Upper lobe of right lung (tissue), 1 donor: ENCODE data around the gene GNL3. TPM values are rescaled to one million over a fixed set of nuclear protein-coding genes. Genes with fewer than 3 reads are reported as not detected.
A peak's percentile ranks its signal among the peaks of the same experiment; 100 is the strongest.

Experiments
- ATAC-seq: fragments of 200-7000 bp; cut with Tn5 transposase; one replicate; pipeline ENCODE4 v1.9.1; 2020; ENCODE audit warnings: mild to moderate bottlenecking, moderate library complexity
- DNase-seq: peaks from one replicate; pipeline ENCODE4 v3.0.0-alpha.2; 2020
- H3K27ac ChIP-seq: fragments of 200-600 bp; one replicate; pipeline ENCODE4 v1.8.0; 2022
- H3K27me3 ChIP-seq: fragments of 200-600 bp; one replicate; pipeline ENCODE4 v1.8.0; 2022; ENCODE audit warnings: mild to moderate bottlenecking
- H3K36me3 ChIP-seq: fragments of 200-600 bp; one replicate; pipeline ENCODE4 v1.8.0; 2022
- H3K4me1 ChIP-seq: fragments of 200-600 bp; one replicate; pipeline ENCODE4 v1.8.0; 2022
- H3K4me3 ChIP-seq: fragments of 200-600 bp; one replicate; pipeline ENCODE4 v1.8.0; 2022; ENCODE audit warnings: mild to moderate bottlenecking
- H3K9me3 ChIP-seq: fragments of 200-600 bp; one replicate; pipeline ENCODE4 v1.8.0; 2022
- intact Hi-C: fragments of 100-400 bp; cut with DNase I; formaldehyde crosslinking; loops from one replicate; pipeline ENCODE4 v1.11.0; 2022
- total RNA-seq: library from RNA; stranded (reverse); fragmentation: NEBNext Ultra II Directional; extraction: Animal tissue kit (Norgen Biotek cat#: 25700); gene quantifications from one replicate; pipeline ENCODE4 v1.2.1, GENCODE V29; 2021
- TF ChIP-seq, protein P1 (sequence below): fragments of 200-600 bp; IDR thresholded peaks from one replicate; pipeline ENCODE4 v1.8.0; 2022; ENCODE audit warnings: antibody characterized with exemption
- donor health status: DM: no; HTN: yes; CAD: no; lungs with severe emphysema.

GNL3 gene
- total RNA-seq, 1 donor from 2014 or later = 50.6 TPM

DNA sequence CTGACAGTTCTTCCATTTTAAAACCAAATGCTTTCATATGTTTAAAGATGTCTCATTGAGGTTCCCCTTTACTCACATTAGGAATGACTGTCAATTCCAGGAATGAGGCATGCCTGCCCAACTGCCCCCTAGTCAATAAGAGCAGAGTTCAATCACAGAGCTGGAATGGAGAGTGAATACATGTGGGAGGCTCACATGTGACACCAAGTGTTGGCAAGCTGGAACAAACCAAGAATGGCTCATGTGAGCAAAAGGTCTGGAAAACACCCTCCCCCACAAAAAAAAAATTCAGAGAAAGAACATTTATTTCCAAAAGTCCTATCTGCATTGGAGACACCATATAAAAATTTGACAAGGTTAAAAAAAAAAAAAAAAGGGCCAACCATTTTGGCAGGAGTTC, 3.8 kb upstream of the GNL3 start:
- intact Hi-C loops = no loop called here
- peaks cover 37% of the 10 kb centered on the region for H3K36me3 ChIP-seq
- H3K27ac ChIP-seq = peak overlapping the region; percentile 62
- no peaks in the 10 kb centered on the region for H3K27me3 ChIP-seq
- H3K9me3 ChIP-seq = no peaks in the 10 kb centered on the region
- TF ChIP-seq, protein P1, sequence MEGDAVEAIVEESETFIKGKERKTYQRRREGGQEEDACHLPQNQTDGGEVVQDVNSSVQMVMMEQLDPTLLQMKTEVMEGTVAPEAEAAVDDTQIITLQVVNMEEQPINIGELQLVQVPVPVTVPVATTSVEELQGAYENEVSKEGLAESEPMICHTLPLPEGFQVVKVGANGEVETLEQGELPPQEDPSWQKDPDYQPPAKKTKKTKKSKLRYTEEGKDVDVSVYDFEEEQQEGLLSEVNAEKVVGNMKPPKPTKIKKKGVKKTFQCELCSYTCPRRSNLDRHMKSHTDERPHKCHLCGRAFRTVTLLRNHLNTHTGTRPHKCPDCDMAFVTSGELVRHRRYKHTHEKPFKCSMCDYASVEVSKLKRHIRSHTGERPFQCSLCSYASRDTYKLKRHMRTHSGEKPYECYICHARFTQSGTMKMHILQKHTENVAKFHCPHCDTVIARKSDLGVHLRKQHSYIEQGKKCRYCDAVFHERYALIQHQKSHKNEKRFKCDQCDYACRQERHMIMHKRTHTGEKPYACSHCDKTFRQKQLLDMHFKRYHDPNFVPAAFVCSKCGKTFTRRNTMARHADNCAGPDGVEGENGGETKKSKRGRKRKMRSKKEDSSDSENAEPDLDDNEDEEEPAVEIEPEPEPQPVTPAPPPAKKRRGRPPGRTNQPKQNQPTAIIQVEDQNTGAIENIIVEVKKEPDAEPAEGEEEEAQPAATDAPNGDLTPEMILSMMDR = no peak
- H3K4me3 ChIP-seq = no peak overlapping the region
- DNase-seq = no peak
- H3K4me1 ChIP-seq = peaks cover 38% of the 10 kb centered on the region
- peak; percentile 27 for ATAC-seq

- Histone ChIP-seq H3K4me1 (peaks cover 40% of the 10 kb centered on the region), H3K27me3 (no peaks in the 10 kb centered on the region), H3K36me3 (peaks cover 37% of the 10 kb centered on the region), H3K4me3 (no peak overlapping the region), H3K27ac (no peak overlapping the region), H3K9me3 (no peaks in the 10 kb centered on the region)
- no peak for ATAC-seq
- peak; percentile 89 for DNase-seq
- intact Hi-C loops = no loop called here
- TF ChIP-seq, protein P1 = no peak
Observed at GRCh38 chr3:52683611-52684010, 2.2 kb upstream of the GNL3 start.

DNA sequence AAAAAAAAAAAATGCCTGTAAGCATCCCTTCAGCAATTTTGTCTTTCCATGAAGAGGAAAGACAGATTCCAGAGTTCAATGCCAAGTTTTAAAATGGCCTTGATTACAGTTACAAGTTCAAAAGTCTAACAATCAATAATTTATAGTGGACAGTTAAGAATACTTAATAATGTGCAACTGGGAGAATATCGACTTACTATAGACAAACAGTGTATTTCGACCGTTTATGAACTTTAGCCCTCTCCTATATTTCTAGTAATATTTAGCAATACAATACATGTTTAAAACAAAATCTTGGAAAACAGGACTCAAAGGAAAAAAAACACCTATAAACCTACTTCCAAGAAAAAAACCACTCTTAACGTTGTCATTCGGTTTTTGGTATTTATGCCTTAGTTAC, 1.6 kb upstream of the GNL3 start:
- DNase-seq (no peak), ATAC-seq (no peak)
- Histone ChIP-seq H3K4me1 (peaks cover 40% of the 10 kb centered on the region), H3K27ac (no peak overlapping the region), H3K4me3 (peak overlapping the region; percentile 90), H3K36me3 (peaks cover 37% of the 10 kb centered on the region), H3K27me3 (no peaks in the 10 kb centered on the region), H3K9me3 (no peaks in the 10 kb centered on the region)
- TF ChIP-seq, protein P1 = no peak
- intact Hi-C loops = no loop called here

- peak; percentile 94 for ATAC-seq
- Histone ChIP-seq H3K27me3 (no peaks in the 10 kb centered on the region), H3K9me3 (no peaks in the 10 kb centered on the region), H3K4me1 (peaks cover 38% of the 10 kb centered on the region), H3K4me3 (peak overlapping the region; percentile 90), H3K36me3 (peaks cover 37% of the 10 kb centered on the region), H3K27ac (peak overlapping the region; percentile 88)
- TF ChIP-seq, protein P1 = no peak
- intact Hi-C loops = no loop called here
- peak; percentile 93 for DNase-seq
Observed at GRCh38 chr3:52685285-52685708, 535 bp upstream of the GNL3 start.

DNA sequence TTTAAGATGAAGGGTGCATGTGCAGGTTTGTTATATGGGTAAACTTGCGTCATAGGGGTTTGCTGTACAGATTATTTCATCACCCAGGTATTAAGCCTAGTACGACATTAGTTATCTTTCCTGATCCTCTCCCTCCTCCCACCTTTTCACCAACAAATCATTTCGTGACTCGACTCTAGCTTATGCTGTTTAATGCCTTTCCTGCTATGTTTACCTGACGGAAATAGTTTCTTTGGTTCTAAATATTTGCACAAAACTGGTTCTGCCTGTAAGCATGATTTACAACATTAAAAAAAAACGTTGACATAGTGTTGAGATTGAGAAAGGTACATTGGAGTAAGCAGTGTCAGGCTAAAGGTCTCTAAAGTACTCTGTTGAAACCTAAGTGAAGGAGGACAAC, 2.4 kb downstream of the GNL3 start:
- Histone ChIP-seq H3K27me3 (no peaks in the 10 kb centered on the region), H3K4me3 (no peak overlapping the region), H3K4me1 (peaks cover 17% of the 10 kb centered on the region), H3K36me3 (peaks cover 64% of the 10 kb centered on the region), H3K27ac (no peak overlapping the region), H3K9me3 (no peaks in the 10 kb centered on the region)
- ATAC-seq (no peak), DNase-seq (no peak)
- intact Hi-C loops = no loop called here
- TF ChIP-seq, protein P1 = no peak

- Histone ChIP-seq H3K27ac (no peak overlapping the region), H3K36me3 (peaks cover 73% of the 10 kb centered on the region), H3K4me1 (peaks cover 15% of the 10 kb centered on the region), H3K27me3 (no peaks in the 10 kb centered on the region), H3K4me3 (no peak overlapping the region), H3K9me3 (no peaks in the 10 kb centered on the region)
- ATAC-seq = no peak
- DNase-seq = no peak
- intact Hi-C loops = no loop called here
- TF ChIP-seq, protein P1 = no peak
Observed at GRCh38 chr3:52689151-52689550, 3.3 kb downstream of the GNL3 start.
